HepG2 (cell line): Measurements from ENCODE around the gene CCZ1B. TPM values are rescaled to one million over a fixed set of nuclear protein-coding genes. Genes with fewer than 3 reads are reported as not detected.
"Not testable (repeated sequence)": the region's sequence is repeated elsewhere in the genome, so short reads cannot be mapped to it uniquely, and the experiment has no call there.

ENCODE experiments used
- ARID5B ChIP-seq: IDR thresholded peaks from 2 replicates; pipeline ENCODE4 v1.4.0; 2020; ENCODE audit warnings: mild to moderate bottlenecking, missing genetic modification reagents
- BCL6 ChIP-seq: IDR thresholded peaks from 2 replicates; pipeline ENCODE4 v1.6.1; 2016; ENCODE audit warnings: missing genetic modification reagents, missing compliant biosample characterization
- DMAP1 ChIP-seq: IDR thresholded peaks from 2 replicates; pipeline ENCODE4 v1.6.1; 2016
- ELF3 ChIP-seq: IDR thresholded peaks from 2 replicates; pipeline ENCODE4 v1.6.1; 2016; ENCODE audit warnings: missing genetic modification reagents, missing compliant biosample characterization
- ESRRA ChIP-seq: sonication (generic); formaldehyde crosslinking; IDR thresholded peaks from 2 replicates; pipeline ENCODE4 v1.5.1; 2020; ENCODE audit warnings: mild to moderate bottlenecking, low read depth, missing genetic modification reagents
- FOSL2 ChIP-seq: sonication (generic); formaldehyde crosslinking; IDR thresholded peaks from 2 replicates; pipeline ENCODE4 v1.4.0; 2020; ENCODE audit warnings: missing genetic modification reagents
- FOXA1 ChIP-seq, 2 experiments: fragments of 450-650 bp in 1 of 2; sonication (generic) in 1 of 2; formaldehyde crosslinking in 1 of 2; IDR thresholded peaks; 2 replicates each; pipeline versions ENCODE4 v1.4.0 to v1.6.1; 2016 to 2020; ENCODE audit warnings: missing genetic modification reagents in 1 of 2
- FOXA3 ChIP-seq: IDR thresholded peaks from 2 replicates; pipeline ENCODE4 v1.6.1; 2016; ENCODE audit warnings: missing genetic modification reagents, missing compliant biosample characterization
- FOXK2 ChIP-seq: fragments of 450-650 bp; IDR thresholded peaks from 2 replicates; pipeline ENCODE4 v1.6.1; 2016
- NCOA2 ChIP-seq: sonication (generic); formaldehyde crosslinking; IDR thresholded peaks from 2 replicates; pipeline ENCODE4 v1.8.0; 2022; ENCODE audit warnings: inconsistent platforms
- NR2F1 ChIP-seq, 2 experiments: fragments of 450-650 bp in 1 of 2; formaldehyde crosslinking in 1 of 2; IDR thresholded peaks; 2 replicates each; pipeline versions ENCODE4 v1.5.0 to v1.6.1; 2016 to 2020; ENCODE audit warnings: mild to moderate bottlenecking in 1 of 2, missing compliant biosample characterization in 1 of 2, missing genetic modification reagents in 1 of 2, moderate library complexity in 1 of 2
- RARA ChIP-seq: IDR thresholded peaks from 2 replicates; pipeline ENCODE4 v1.6.1; 2016; ENCODE audit warnings: missing genetic modification reagents, missing compliant biosample characterization
- RXRA ChIP-seq: sonication (generic); formaldehyde crosslinking; IDR thresholded peaks from 2 replicates; pipeline ENCODE4 v1.5.1; 2020; ENCODE audit warnings: missing genetic modification reagents
- RXRB ChIP-seq: IDR thresholded peaks from 2 replicates; pipeline ENCODE4 v1.6.1; 2016; ENCODE audit warnings: borderline replicate concordance, missing genetic modification reagents, missing compliant biosample characterization
- SKI ChIP-seq: fragments of 450-650 bp; IDR thresholded peaks from one replicate; pipeline ENCODE4 v1.6.1; 2018; ENCODE audit warnings: mild to moderate bottlenecking; ENCODE audit not compliant: partially characterized antibody
- SOX5 ChIP-seq: IDR thresholded peaks from 2 replicates; pipeline ENCODE4 v1.6.1; 2016; ENCODE audit warnings: borderline replicate concordance
- polyA plus RNA-seq, 8 experiments: library from polyadenylated mRNA; depleted of rRNA in 3 of 8; stranded (reverse) in 7 of 8; unstranded in 1 of 8; fragments of >200 nt; fragmentation: Illumina TruSeq in 4 of 8; extraction: Trizol in 4 of 8; gene quantifications; 2 replicates each; pipeline versions ENCODE4 v1.2.1 to v1.2.3, GENCODE V29; 2011 to 2016; ENCODE audit warnings: low read depth in 4 of 8, missing spikeins in 1 of 8, mixed read lengths in 1 of 8; ENCODE audit not compliant: insufficient read depth in 1 of 8
- total RNA-seq, 5 experiments: library from RNA; depleted of rRNA; stranded (reverse); fragments of >200 nt; fragmentation: Illumina TruSeq; extraction: Trizol; gene quantifications; 2 replicates each; pipeline ENCODE4 v1.2.3, GENCODE V29; 2016; ENCODE audit warnings: low read depth in 1 of 5
- TF ChIP-seq, protein P1 (sequence below): IDR thresholded peaks from 2 replicates; pipeline ENCODE4 v1.6.1; 2016; ENCODE audit warnings: missing compliant biosample characterization, missing genetic modification reagents, borderline replicate concordance
- TF ChIP-seq, protein P2 (sequence below): sonication (generic); formaldehyde crosslinking; IDR thresholded peaks from 2 replicates; pipeline ENCODE4 v1.8.0; 2022; ENCODE audit warnings: missing genetic modification reagents, mild to moderate bottlenecking, moderate library complexity, borderline replicate concordance
- TF ChIP-seq, protein P3 (sequence below): IDR thresholded peaks from 2 replicates; pipeline ENCODE4 v1.6.1; 2012; ENCODE audit warnings: inconsistent platforms
- TF ChIP-seq, protein P4 (sequence below): sonication (generic); formaldehyde crosslinking; IDR thresholded peaks from 2 replicates; pipeline ENCODE4 v1.5.0; 2020; ENCODE audit warnings: mild to moderate bottlenecking, missing genetic modification reagents, borderline replicate concordance

The CCZ1B gene
- total and polyA plus RNA-seq, 2 of the 13 experiments (the other 11 are each of a cell fraction or from before 2014, with no cell fraction given), result 24.4 to 50.0 TPM

DNA sequence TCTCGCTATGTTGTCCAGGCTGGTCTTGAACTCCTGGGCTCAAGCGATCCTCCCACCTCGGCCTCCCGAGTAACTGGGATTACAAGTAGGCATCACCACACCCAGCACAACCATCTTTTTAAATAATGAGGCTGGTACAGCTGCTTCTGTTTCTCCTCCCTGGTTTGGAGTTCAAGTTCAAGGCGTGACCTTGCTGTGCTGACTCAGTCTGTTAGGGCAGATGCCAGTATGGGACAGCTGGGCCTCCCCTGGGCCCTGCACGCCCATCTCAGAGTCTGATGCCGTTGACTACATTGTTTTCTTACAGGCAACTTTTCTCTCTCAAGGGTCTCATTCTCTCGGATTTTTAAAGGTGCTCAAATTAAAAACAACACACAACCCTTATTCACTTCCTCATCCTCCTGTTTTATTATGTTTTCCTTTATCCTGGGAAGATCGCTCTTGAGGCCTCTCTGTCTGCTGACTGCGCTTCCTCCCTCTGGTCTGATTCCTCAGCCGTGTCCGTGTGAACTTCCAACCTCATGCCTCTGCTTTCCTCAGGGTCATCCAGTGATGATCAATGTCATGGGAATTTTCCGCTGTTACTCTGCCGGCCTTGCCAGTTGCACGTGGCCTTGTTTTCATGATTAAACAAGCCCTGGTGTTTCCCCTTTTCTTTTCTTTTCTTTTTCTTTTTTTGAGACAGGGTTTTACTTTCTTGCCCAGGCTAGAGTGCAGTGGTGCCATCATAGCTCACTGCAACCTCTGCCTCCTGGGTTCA lies 33.8 kb downstream of the CCZ1B start (continued):
- TF ChIP-seq SKI, result peak; percentile 23
- peak; percentile 41; the same call in 1 of the 2 replicates for TF ChIP-seq SOX5 (CRISPR knock-in tag)
- peak; percentile 77; the same call in 1 of the 2 replicates for TF ChIP-seq RXRB (CRISPR knock-in tag)
- TF ChIP-seq FOXA3, result peak; percentile 73
- peak; percentile 40; the same call in 1 of the 2 replicates for TF ChIP-seq BCL6 (CRISPR knock-in tag)
- 0 out of 4 replicates have a peak, but pooled peaks of 1 of the 2 experiments have one; percentile 13 for TF ChIP-seq NR2F1 (CRISPR knock-in tag; IDR thresholded peaks at IDR 0.05)
- 0 out of 2 replicates have a peak, but pooled peaks have one; percentile 18 for TF ChIP-seq NCOA2
- TF ChIP-seq, protein P1, sequence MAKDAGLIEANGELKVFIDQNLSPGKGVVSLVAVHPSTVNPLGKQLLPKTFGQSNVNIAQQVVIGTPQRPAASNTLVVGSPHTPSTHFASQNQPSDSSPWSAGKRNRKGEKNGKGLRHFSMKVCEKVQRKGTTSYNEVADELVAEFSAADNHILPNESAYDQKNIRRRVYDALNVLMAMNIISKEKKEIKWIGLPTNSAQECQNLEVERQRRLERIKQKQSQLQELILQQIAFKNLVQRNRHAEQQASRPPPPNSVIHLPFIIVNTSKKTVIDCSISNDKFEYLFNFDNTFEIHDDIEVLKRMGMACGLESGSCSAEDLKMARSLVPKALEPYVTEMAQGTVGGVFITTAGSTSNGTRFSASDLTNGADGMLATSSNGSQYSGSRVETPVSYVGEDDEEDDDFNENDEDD (CRISPR knock-in tag), result peak; percentile 30; the same call in 1 of the 2 replicates
- peak; percentile 72; the same call in 1 of the 2 replicates for TF ChIP-seq FOXK2
- TF ChIP-seq, protein P2, sequence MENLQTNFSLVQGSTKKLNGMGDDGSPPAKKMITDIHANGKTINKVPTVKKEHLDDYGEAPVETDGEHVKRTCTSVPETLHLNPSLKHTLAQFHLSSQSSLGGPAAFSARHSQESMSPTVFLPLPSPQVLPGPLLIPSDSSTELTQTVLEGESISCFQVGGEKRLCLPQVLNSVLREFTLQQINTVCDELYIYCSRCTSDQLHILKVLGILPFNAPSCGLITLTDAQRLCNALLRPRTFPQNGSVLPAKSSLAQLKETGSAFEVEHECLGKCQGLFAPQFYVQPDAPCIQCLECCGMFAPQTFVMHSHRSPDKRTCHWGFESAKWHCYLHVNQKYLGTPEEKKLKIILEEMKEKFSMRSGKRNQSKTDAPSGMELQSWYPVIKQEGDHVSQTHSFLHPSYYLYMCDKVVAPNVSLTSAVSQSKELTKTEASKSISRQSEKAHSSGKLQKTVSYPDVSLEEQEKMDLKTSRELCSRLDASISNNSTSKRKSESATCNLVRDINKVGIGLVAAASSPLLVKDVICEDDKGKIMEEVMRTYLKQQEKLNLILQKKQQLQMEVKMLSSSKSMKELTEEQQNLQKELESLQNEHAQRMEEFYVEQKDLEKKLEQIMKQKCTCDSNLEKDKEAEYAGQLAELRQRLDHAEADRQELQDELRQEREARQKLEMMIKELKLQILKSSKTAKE (CRISPR knock-in tag), result peak; percentile 58; the same call in 1 of the 2 replicates
- peak; percentile 78 for TF ChIP-seq FOSL2 (CRISPR knock-in tag)
- TF ChIP-seq ESRRA (CRISPR knock-in tag), result peak; percentile 68
- TF ChIP-seq DMAP1 (CRISPR knock-in tag), result peak; percentile 34; the same call in 1 of the 2 replicates
- 0 out of 2 replicates have a peak, but pooled peaks have one; percentile 18 for TF ChIP-seq RXRA (CRISPR knock-in tag)
- TF ChIP-seq, protein P3, sequence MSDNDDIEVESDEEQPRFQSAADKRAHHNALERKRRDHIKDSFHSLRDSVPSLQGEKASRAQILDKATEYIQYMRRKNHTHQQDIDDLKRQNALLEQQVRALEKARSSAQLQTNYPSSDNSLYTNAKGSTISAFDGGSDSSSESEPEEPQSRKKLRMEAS, result peak; percentile 38; the same call in 1 of the 2 replicates
- TF ChIP-seq, protein P4, sequence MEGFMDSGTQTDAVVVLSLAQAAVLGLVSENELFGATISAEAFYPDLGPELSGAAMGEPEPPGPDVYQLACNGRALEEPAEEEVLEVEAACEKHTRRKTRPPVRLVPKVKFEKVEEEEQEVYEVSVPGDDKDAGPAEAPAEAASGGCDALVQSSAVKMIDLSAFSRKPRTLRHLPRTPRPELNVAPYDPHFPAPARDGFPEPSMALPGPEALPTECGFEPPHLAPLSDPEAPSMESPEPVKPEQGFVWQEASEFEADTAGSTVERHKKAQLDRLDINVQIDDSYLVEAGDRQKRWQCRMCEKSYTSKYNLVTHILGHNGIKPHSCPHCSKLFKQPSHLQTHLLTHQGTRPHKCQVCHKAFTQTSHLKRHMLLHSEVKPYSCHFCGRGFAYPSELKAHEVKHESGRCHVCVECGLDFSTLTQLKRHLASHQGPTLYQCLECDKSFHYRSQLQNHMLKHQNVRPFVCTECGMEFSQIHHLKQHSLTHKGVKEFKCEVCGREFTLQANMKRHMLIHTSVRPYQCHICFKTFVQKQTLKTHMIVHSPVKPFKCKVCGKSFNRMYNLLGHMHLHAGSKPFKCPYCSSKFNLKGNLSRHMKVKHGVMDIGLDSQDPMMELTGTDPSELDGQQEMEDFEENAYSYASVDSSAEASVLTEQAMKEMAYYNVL (CRISPR knock-in tag), result 0 out of 2 replicates have a peak, but pooled peaks have one; percentile 25
- 0 out of 2 replicates have a peak, but pooled peaks have one; percentile 13 for TF ChIP-seq ELF3 (CRISPR knock-in tag)
- TF ChIP-seq RARA, result peak; percentile 93
- TF ChIP-seq FOXA1 (IDR thresholded peaks at IDR 0.05), result not testable (repeated sequence)
- TF ChIP-seq FOXA1 (CRISPR knock-in tag; IDR thresholded peaks at IDR 0.05), result 0 out of 2 replicates have a peak, but pooled peaks have one; percentile 8
- peak; percentile 54 for TF ChIP-seq ARID5B (CRISPR knock-in tag)
